Thoracic aorta (tissue), 2 donors: ENCODE measurements around the gene ATG7. TPM values are rescaled to one million over a fixed set of nuclear protein-coding genes. Genes with fewer than 3 reads are reported as not detected.
A peak's percentile ranks its signal among the peaks of the same experiment; 100 is the strongest.

Experiments
- ATAC-seq: fragments of 150-250 bp; one replicate; pipeline ENCODE4 v1.8.0; 2017; ENCODE audit warnings: low read depth; ENCODE audit not compliant: insufficient number of reproducible peaks, low FRiP score
- DNase-seq: peaks from one replicate; pipeline ENCODE4 v3.0.0-alpha.2; 2020; ENCODE audit warnings: low spot score
- H3K27ac ChIP-seq, 2 donors: fragments of 200-600 bp; sonication (generic); 1 replicate in 1 of 2; 2 replicates in 1 of 2; pipeline ENCODE4 v1.5.1; 2016; ENCODE audit warnings: mild to moderate bottlenecking in 2 of 2, moderate library complexity in 2 of 2
- H3K27me3 ChIP-seq: fragments of 200-600 bp; sonication (generic); replicated peaks from 2 replicates; pipeline ENCODE4 v1.6.0; 2016; ENCODE audit warnings: mild to moderate bottlenecking; ENCODE audit not compliant: insufficient read depth
- H3K36me3 ChIP-seq: fragments of 200-600 bp; sonication (generic); one replicate; pipeline ENCODE4 v1.5.1; 2016
- H3K4me1 ChIP-seq, 2 donors: fragments of 200-600 bp; sonication (generic); 1 replicate in 1 of 2; 2 replicates in 1 of 2; pipeline versions ENCODE4 v1.5.1 to v1.6.0; 2016; ENCODE audit warnings: low read depth in 2 of 2, mild to moderate bottlenecking in 1 of 2; ENCODE audit not compliant: control insufficient read depth in 1 of 2
- H3K4me3 ChIP-seq: fragments of 200-600 bp; sonication (generic); 2 replicates; pipeline ENCODE4 v1.5.1; 2016; ENCODE audit warnings: mild to moderate bottlenecking
- H3K9me3 ChIP-seq: fragments of 200-600 bp; sonication (generic); 2 replicates; pipeline ENCODE4 v1.5.1; 2016
- total RNA-seq, 2 donors: library from RNA; depleted of rRNA; stranded (reverse); fragments of >200 nt; gene quantifications; one replicate each; pipeline versions ENCODE4 v1.1.0 to v1.2.3, GENCODE V29; 2016
- TF ChIP-seq, protein P1 (sequence below): fragments of 200-600 bp; sonication (generic); IDR thresholded peaks from one replicate; pipeline ENCODE4 v1.5.1; 2019; ENCODE audit warnings: antibody characterized with exemption

ATG7 gene
- total RNA-seq, 2 donors from 2014 or later = 56.6 to 88.3 TPM

DNA sequence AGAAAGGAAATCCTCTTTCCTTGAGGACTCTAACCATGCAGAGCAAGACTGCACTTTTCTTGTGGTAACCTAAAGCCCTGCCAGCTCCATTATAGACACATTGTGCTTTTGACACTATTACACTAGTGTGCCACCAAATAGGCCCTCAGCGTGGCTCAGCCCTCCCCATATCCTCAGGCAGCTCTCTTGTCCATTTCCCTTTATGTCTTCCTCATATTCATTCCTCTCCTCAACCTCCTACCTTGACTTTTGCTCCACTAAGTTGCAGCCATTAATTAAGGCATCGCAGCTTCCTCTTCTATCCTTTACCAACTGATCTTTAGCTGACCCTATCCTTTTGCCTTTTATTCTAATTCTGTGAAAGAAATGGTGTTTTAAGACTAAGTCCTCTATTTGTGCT, 3.7 kb downstream of the ATG7 start:
- H3K4me1 ChIP-seq = peaks cover 8 to 21% of the 10 kb centered on the region in 2 donors
- TF ChIP-seq, protein P1, sequence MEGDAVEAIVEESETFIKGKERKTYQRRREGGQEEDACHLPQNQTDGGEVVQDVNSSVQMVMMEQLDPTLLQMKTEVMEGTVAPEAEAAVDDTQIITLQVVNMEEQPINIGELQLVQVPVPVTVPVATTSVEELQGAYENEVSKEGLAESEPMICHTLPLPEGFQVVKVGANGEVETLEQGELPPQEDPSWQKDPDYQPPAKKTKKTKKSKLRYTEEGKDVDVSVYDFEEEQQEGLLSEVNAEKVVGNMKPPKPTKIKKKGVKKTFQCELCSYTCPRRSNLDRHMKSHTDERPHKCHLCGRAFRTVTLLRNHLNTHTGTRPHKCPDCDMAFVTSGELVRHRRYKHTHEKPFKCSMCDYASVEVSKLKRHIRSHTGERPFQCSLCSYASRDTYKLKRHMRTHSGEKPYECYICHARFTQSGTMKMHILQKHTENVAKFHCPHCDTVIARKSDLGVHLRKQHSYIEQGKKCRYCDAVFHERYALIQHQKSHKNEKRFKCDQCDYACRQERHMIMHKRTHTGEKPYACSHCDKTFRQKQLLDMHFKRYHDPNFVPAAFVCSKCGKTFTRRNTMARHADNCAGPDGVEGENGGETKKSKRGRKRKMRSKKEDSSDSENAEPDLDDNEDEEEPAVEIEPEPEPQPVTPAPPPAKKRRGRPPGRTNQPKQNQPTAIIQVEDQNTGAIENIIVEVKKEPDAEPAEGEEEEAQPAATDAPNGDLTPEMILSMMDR = no peak
- ATAC-seq (no peak), DNase-seq (no peak)
- H3K27me3 ChIP-seq = no peaks in the 10 kb centered on the region
- H3K4me3 ChIP-seq = no peak overlapping the region
- no peak overlapping the region for H3K27ac ChIP-seq
- peaks cover under 1% of the 10 kb centered on the region for H3K36me3 ChIP-seq
- no peaks in the 10 kb centered on the region for H3K9me3 ChIP-seq

- TF ChIP-seq, protein P1 = no peak
- Histone ChIP-seq H3K27me3 (no peaks in the 10 kb centered on the region), H3K9me3 (no peaks in the 10 kb centered on the region), H3K36me3 (peaks cover 4% of the 10 kb centered on the region), H3K4me1 (peaks cover 8 to 16% of the 10 kb centered on the region in 2 donors), H3K27ac (no peak overlapping the region), H3K4me3 (no peak overlapping the region)
- DNase-seq (no peak), ATAC-seq (no peak)
Observed at GRCh38 chr3:11276901-11277300, 4.7 kb downstream of the ATG7 start.

DNA sequence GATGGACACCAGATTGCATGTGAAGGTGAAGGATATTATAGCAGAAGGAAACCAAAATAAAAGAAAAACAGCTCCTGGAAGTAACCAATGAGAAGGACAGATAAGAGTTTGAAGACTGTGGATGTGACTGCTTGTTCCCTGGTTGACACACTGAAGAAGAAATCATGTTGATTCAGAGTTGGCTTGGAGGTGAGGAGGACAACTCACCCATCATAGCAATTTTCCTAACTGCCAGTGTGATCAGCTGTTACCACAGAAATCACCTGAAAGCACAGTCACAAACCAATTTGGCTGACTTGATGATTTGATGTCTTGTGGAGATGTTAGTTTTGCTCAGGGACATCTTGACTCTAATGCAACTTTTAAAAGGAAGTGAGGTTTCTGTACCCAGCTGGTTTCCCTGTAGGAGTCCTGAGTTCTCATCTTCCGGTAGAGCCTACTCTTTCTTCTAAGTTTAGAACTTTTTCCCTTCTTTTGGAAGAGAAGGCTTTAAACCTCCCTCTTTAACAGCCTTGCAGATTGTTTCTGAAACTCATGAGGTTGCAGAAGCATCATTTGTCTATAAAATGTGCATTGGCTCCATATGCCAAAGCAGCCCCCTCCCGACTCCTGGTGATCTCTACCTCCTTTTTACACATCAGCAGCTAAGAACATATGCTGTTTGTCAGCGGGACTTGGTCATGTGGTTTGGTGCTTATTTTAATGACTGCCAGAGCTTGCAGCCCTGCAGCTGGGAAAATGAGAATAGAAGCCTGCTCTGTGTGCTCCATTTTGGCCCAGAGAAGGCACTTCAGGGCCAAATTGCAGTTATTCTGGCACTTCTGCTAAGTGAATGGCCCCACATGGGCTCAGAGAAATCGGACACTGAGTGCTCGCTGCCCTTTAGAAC, 10.3 kb downstream of the ATG7 start:
- Histone ChIP-seq H3K27ac (peak overlapping the region; percentile 23 to 34), H3K9me3 (no peaks in the 10 kb centered on the region), H3K27me3 (no peaks in the 10 kb centered on the region), H3K4me3 (peak overlapping the region; percentile 18), H3K4me1 (peaks cover 14 to 22% of the 10 kb centered on the region in 2 donors), H3K36me3 (peaks cover 4% of the 10 kb centered on the region)
- TF ChIP-seq, protein P1 = no peak
- ATAC-seq = no peak
- no peak for DNase-seq

- no peaks in the 10 kb centered on the region for H3K9me3 ChIP-seq
- no peak for DNase-seq
- H3K27me3 ChIP-seq = no peaks in the 10 kb centered on the region
- no peak overlapping the region for H3K4me3 ChIP-seq
- TF ChIP-seq, protein P1 = no peak
- peaks cover 4% of the 10 kb centered on the region for H3K36me3 ChIP-seq
- H3K4me1 ChIP-seq = peaks cover 20 to 28% of the 10 kb centered on the region in 2 donors
- no peak for ATAC-seq
- peak overlapping the region; percentile 23 to 34 for H3K27ac ChIP-seq
Observed at GRCh38 chr3:11283139-11283475, 10.9 kb downstream of the ATG7 start.

- Histone ChIP-seq H3K27me3 (no peaks in the 10 kb centered on the region), H3K9me3 (no peaks in the 10 kb centered on the region), H3K36me3 (peaks cover 4% of the 10 kb centered on the region), H3K4me1 (peaks cover 26 to 37% of the 10 kb centered on the region in 2 donors), H3K4me3 (no peak overlapping the region), H3K27ac (peak overlapping the region in 1 of 2 donors; percentile 23)
- no peak for DNase-seq
- TF ChIP-seq, protein P1 = no peak
- ATAC-seq = no peak
Observed at GRCh38 chr3:11284011-11284410, 11.8 kb downstream of the ATG7 start.
